Measurements from ENCODE around the gene PNO1. TPM values are rescaled to one million over a fixed set of nuclear protein-coding genes. Genes with fewer than 3 reads are reported as not detected.

PNO1 gene
- total and polyA plus RNA-seq, 2 donors (not counting 3 experiments of a cell fraction or from before 2014, with no cell fraction given): 9.4 to 25.6 TPM

DNA sequence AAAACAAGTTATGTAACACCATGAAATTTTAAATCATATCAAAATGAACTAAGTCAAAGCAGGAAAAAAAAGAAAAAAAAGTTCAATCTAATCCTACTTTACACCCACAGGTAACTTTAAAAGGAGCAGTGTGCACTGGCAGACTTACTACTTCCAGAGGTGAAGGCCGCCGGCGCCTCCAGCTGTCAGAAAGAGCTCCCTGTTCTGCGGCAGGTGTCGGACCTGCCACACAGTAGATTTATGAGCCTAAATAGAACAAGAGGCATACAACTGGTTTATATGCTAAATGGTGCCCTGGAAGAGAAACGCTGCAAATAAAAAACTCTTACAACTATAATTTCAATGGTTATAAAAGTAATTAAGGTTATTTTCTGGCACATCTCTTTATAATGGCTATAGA is 23.1 kb upstream of the PNO1 start:
- H3K79me2 ChIP-seq (ENCODE audit: control insufficient read depth, insufficient read depth, low read length): no peaks in the 10 kb centered on the region

More for the DNA sequence above, 23.1 kb upstream of the PNO1 start:
- Histone ChIP-seq H4K20me1 (replicated peaks; ENCODE audit: control insufficient read depth, extremely low read depth, insufficient read depth, low read length) (no peaks in the 10 kb centered on the region), H3K27ac (ENCODE audit: insufficient read depth, low read depth, low read length) (no peak overlapping the region), H3K4me3 (replicated peaks in 1 of 3; ENCODE audit: insufficient read depth in 1 of 3, low read depth in 1 of 3, low read length in 3 of 3) (no peak overlapping the region), H2AFZ (ENCODE audit: low read depth, low read length) (no peak overlapping the region), H3K9me3 (replicated peaks; ENCODE audit: control insufficient read depth, insufficient read depth, low read length) (no peaks in the 10 kb centered on the region), H3K9me1 (replicated peaks; ENCODE audit: control insufficient read depth, extremely low read depth, insufficient read depth, low read length) (no peaks in the 10 kb centered on the region), H3K9ac (replicated peaks; ENCODE audit: extremely low read depth, insufficient read depth, low read length) (no peak overlapping the region), H3K4me1 (ENCODE audit: control insufficient read depth, extremely low read depth, insufficient read depth, low read length) (no peaks in the 10 kb centered on the region), H3K36me3 (ENCODE audit: control insufficient read depth in 2 of 2, extremely low read depth in 1 of 2, insufficient read depth in 2 of 2, low read length in 2 of 2) (peaks cover 0 to 2% of the 10 kb centered on the region in 2 experiments), H3K4me2 (ENCODE audit: insufficient read depth, low read length) (no peak overlapping the region), H3K27me3 (ENCODE audit: control insufficient read depth in 2 of 2, insufficient read depth in 2 of 2, low read length in 2 of 2) (no peaks in the 10 kb centered on the region)
- DNase-seq (ENCODE audit: low read depth, low spot score): no peak
- dilution Hi-C loops (cut with MboI; ENCODE audit: extremely low pct_ligation_motif_present, low sequenced_read_pairs) (no loop called here), intact Hi-C loops (cut with micrococcal nuclease) (no loop called here)
- BruUV-seq (replicated peaks): no TSS peak
- ChIA-PET CTCF (interaction anchor here (1.0 to 2.6 kb wide), 3 partner anchors 12 to 158 kb away, joined by 3 to 10 read pairs (median 3); no protein-coding TSS in a partner anchor), POLR2A (no interaction called here)
- TF ChIP-seq EZH2 (IDR thresholded peaks at IDR 0.05; ENCODE audit: borderline replicate concordance, low read depth, low read length, severe bottlenecking) (no peak), POLR2AphosphoS5 (IDR thresholded peaks at IDR 0.05; ENCODE audit: insufficient read depth, low read depth, low read length) (no peak), CTCF (IDR thresholded peaks at IDR 0.05; ENCODE audit: extremely low read depth in 1 of 2, insufficient read depth in 1 of 2, low read depth in 1 of 2, low read length in 2 of 2) (no peak), POLR2A (IDR thresholded peaks at IDR 0.05; ENCODE audit: low read depth, low read length) (no peak), JUN (IDR thresholded peaks at IDR 0.05; ENCODE audit: borderline replicate concordance, insufficient read depth, insufficient read length, low read depth) (no peak), FOS (IDR thresholded peaks at IDR 0.05; ENCODE audit: borderline replicate concordance, insufficient read depth, low read length) (no peak), MYC (IDR thresholded peaks at IDR 0.05; ENCODE audit: low read depth, low read length) (no peak)
- TF ChIP-seq, protein P1, sequence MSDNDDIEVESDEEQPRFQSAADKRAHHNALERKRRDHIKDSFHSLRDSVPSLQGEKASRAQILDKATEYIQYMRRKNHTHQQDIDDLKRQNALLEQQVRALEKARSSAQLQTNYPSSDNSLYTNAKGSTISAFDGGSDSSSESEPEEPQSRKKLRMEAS (IDR thresholded peaks at IDR 0.05; ENCODE audit: insufficient read depth, insufficient read length): no peak
- FAIRE-seq: no peak
